HG03442 (cell line): ENCODE measurements around the gene ME3.
"Not testable (repeated sequence)": the region's sequence is repeated elsewhere in the genome, so short reads cannot be mapped to it uniquely, and the experiment has no call there.

ENCODE experiments used
- ATAC-seq: cut with Tn5 transposase; IDR thresholded peaks from one replicate; pipeline ENCODE4 v1.9.1; 2021; ENCODE audit warnings: mild to moderate bottlenecking, moderate library complexity; ENCODE audit not compliant: unreplicated experiment

ME3 gene

DNA sequence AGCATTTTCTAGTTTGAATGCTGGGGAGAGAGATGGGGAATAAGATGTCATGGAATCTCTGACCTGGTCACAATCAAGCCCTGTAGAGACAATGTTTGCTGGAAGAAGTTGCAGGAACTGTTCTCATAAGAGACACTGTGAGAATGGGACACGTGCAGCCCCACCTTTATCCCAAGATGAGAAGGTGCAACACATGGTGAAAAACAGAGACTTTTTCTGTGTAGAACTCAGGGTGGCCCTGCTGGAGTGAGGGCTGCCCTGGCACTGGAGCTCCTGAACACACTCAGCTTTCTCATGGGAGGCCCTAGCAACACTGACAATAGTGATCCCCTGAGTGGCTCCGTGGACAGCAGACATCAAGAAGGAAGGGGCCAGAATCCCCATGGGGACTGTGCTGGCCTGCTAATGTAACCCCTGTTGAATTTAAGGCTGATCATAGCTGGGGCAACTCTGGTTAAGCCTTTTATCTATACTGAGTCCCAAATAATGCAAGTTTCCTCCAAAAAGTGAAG, 106.6 kb downstream of the ME3 start:
- no peak for ATAC-seq

GRCh38 chr11:86565388-86565787, 107.0 kb downstream of the ME3 start:
- no peak for ATAC-seq

DNA sequence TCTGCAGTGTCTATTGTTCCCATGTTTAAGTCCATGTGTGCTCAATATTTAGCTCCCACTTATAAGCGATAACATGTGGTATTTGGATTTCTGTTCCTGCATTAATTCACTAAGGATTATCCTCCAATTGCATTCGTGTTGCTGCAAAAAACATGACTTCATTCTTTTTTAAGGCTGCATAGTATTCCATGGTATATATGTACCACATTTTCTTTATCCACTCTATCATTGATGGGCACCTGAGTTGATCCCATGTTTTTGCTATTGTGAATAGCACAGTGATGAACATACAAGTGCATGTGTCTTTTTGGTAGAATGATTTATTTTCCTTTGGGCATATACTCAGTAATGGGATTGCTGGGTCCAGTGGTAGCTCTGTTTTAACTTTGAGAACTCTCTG, 109.6 kb downstream of the ME3 start:
- ATAC-seq = not testable (repeated sequence)

- ATAC-seq = no peak
These were observed 113.0 kb downstream of the ME3 start for GRCh38 chr11:86559311-86559945.

DNA sequence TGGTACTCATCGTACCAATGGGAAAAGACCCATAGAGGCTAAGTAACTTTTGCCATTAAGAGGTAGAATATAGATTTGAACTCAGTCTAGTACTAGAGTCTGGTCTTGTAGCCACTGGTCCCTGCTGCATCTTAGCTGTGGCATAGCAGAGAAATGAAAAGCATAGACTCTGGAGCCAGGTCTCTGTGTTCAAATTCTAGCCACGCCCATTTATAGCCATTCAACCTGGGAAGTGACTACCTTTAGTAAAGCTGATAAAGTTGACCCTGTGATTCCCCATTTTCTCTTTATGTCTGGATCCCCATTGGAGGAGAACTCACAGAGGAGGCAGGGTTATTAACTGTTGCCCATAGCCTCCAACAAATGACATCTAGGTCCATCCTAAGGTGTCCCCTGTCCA, 113.6 kb downstream of the ME3 start:
- ATAC-seq = no peak

GRCh38 chr11:86558207-86558606, 114.2 kb downstream of the ME3 start:
- no peak for ATAC-seq

DNA sequence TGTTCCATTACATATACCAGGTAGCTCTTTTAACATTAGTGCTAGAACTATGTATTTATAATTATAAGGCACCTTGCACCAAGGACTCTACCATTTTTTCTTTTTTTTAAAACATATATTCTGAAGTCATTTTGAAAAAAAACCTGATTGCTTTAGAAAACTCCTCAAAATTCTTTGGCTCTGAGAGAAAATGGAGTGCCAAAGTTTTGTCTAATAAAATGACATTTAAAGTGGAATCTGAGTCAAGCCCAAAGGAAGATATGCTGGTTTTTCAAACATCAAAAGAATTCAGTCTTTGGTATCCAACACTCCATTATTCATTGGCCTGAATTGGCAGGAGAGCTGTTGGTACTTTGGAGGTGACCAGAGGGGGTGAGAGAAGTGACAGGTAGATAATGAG, 116.5 kb downstream of the ME3 start:
- ATAC-seq = no peak

DNA sequence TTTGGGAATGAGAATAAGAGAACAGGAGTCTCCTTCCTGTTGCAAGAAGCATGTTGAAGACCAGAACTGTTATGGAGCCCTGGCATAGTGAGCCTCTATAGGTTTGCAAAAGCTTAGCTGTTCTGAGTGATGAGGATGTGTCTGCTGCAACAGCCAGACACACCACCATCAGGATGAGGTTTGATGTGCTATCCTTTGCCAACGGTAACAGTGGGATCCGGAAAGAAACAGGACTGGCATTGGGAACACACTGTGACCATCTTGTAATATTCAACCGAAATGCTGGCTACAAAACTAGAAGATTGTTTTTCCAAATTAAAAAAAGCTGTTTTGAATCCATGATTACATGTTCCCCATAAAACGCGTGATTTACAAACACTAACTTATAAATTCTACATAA, 117.0 kb downstream of the ME3 start:
- no peak for ATAC-seq

DNA sequence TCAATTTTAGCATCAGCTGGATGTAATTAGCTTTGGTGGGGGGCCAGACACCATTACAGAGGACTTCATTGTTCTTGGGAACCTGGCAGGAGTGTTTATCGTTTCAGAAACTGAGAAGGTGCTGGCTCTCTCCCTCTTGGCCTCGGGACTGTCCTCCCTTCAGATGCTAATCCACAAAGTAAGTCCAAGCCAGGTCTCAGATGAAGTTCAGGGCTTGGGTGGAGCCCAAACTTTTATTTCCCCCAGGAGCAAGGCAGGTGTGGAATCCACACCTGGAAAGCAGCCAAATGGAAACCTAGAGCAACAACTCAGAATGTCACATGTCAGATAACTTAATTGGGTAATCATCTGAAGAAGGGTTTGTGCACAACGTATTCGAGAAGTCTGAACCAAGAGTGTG, 119.2 kb downstream of the ME3 start:
- no peak for ATAC-seq

DNA sequence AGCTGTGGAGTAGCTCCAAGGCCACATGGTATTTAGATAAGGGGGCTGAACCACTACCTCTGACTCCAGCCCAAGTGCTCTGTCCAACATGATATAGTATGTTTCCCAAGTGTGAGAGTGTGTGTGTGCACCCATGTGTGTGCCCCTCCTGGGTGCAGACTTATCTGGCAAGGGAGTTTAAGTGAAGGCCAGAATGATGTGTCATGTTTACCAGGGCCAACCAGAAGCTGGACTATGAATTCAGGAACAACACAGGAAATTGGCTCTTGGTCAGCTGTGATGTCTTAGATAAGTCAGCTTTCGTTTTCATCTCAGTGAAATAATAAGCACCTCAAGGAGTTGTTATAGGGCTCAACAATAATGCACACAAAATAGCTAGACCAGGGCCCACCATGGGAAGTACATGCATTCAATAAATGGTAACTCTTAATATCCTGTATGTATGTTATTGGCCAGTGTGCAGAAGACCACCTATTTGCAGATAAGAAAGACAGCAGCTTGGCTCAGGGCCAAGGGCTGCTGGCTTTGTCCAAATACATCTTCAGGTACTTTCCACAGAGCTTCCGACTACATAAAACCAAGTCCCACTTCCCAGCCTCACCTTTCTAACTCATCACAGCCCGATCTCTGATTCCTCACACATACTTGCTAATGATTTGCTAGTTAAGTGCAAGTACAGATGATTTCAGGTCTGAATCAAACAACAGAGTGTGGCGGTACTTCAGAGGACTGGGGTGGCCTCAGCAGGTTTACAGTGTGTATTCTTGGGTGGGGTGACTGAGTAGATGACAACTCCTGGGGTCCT, 120.9 kb downstream of the ME3 start:
- peak; percentile 59 for ATAC-seq

- ATAC-seq = no peak
These were observed 121.7 kb downstream of the ME3 start for GRCh38 chr11:86550757-86551156.

DNA sequence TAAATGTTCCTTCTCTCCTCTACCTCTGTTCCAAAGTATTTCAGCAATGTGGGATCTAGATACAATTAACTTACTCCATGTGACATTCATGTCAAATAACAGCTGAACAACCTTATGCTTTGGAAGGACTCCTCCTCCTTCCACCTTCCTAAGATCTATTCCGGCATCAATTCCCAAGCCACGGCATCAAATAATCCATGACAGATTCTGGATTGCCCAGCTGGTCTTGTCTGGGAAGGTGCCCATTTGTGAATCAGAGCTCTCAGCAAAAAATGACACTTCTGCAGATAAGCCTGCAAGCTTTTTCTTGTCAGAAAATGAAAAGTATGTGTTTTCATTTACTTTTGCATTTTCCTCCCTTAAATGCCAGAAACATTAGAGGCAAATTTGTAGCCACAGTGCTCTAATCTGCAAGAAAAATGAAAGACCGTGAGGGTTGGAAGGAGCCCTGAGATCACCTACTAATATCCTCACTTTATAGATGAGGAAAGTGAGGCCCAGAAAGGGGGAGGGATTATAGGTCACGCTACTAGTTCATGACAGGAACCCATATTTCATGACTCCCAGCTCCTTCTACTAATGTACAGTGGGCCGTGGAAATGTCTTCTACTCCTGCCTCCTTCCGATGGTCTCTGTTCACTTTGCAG, 124.0 kb downstream of the ME3 start:
- ATAC-seq = no peak

- no peak for ATAC-seq
These were observed 124.7 kb downstream of the ME3 start for GRCh38 chr11:86547727-86548126.

- not testable (repeated sequence) for ATAC-seq
These were observed 131.1 kb downstream of the ME3 start for GRCh38 chr11:86541299-86541698.

GRCh38 chr11:86538223-86538548, 134.2 kb downstream of the ME3 start:
- ATAC-seq = no peak

- ATAC-seq = no peak
These were observed 134.7 kb downstream of the ME3 start for GRCh38 chr11:86537541-86538222.

DNA sequence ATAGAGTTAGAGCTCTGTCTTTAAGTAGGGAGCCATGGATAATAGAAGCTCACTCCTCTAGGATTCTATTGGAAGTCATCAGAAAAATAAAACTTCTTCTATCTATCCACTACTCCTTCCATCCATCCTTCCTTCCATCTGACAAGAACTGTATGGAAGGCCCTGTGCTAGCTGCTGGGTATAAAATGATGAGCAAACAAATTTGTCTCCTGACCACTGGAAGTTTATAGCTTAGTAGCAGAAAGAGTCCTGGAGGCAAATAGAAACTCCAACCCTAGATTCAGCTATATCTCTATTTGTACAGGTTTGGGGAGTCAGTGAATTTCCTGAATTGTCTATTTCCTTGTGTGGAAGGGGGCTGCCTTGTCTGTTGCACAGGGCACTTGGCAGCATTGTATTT, 136.6 kb downstream of the ME3 start:
- ATAC-seq = no peak

- ATAC-seq = no peak
These were observed 147.6 kb downstream of the ME3 start for GRCh38 chr11:86524620-86525352.

GRCh38 chr11:86523738-86524619, 148.4 kb downstream of the ME3 start:
- ATAC-seq = no peak

DNA sequence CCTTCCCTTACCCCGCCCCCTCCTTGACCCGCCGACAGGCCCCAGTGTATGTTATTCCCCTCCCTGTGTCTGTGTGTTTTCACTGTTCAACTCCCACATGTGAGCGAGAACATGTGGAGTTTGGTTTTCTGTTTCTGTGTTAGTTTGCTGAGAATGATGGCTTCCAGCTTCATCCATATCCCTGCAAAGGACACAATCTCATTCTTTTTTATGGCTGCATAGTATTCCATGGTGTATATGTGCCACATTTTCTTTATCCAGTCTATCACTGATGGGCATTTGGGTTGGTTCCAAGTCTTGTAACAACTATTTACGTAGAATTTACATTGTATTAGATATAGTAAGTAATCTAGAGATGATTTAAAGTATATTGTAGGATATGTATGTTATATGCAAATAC, 149.9 kb downstream of the ME3 start:
- not testable (repeated sequence) for ATAC-seq
